Liver (tissue), 9 donors: ENCODE data around the gene CAGE1. TPM values are rescaled to one million over a fixed set of nuclear protein-coding genes. Genes with fewer than 3 reads are reported as not detected.
A peak's percentile ranks its signal among the peaks of the same experiment; 100 is the strongest.

Source experiments
- DNase-seq: peaks from one replicate; pipeline ENCODE4 v3.0.0-alpha.2; 2017; ENCODE audit warnings: low spot score
- H3K27ac ChIP-seq, 2 donors: one replicate each; pipeline ENCODE4 v1.7.0; 2013; ENCODE audit warnings: inconsistent platforms in 2 of 2, low read length in 2 of 2, control low read depth in 1 of 2, low read depth in 1 of 2, mild to moderate bottlenecking in 1 of 2
- H3K27me3 ChIP-seq, 4 donors: one replicate each; pipeline versions ENCODE4 v1.6.1 to v1.7.0; 2013; ENCODE audit warnings: low read length in 3 of 4, inconsistent platforms in 1 of 4, mild to moderate bottlenecking in 1 of 4, moderate library complexity in 1 of 4; ENCODE audit not compliant: control insufficient read depth in 4 of 4, insufficient read depth in 4 of 4
- H3K36me3 ChIP-seq, 4 donors: one replicate each; pipeline versions ENCODE4 v1.6.1 to v1.7.0; 2013; ENCODE audit warnings: low read length in 3 of 4, mild to moderate bottlenecking in 3 of 4, low read depth in 1 of 4, moderate library complexity in 1 of 4; ENCODE audit not compliant: control insufficient read depth in 4 of 4, insufficient read depth in 3 of 4
- H3K4me1 ChIP-seq, 4 donors: one replicate each; pipeline versions ENCODE4 v1.6.1 to v1.7.0; 2013; ENCODE audit warnings: low read length in 3 of 4, mild to moderate bottlenecking in 3 of 4, moderate library complexity in 1 of 4; ENCODE audit not compliant: control insufficient read depth in 4 of 4, insufficient read depth in 4 of 4
- H3K4me3 ChIP-seq, 3 donors: one replicate each; pipeline versions ENCODE4 v1.6.1 to v1.7.0; 2013; ENCODE audit warnings: low read length in 3 of 3, control low read depth in 1 of 3, low read depth in 1 of 3, mild to moderate bottlenecking in 1 of 3
- H3K9ac ChIP-seq, 2 donors: one replicate each; pipeline ENCODE4 v1.7.0; 2013; ENCODE audit warnings: low read length in 2 of 2, mild to moderate bottlenecking in 2 of 2, moderate library complexity in 2 of 2, control low read depth in 1 of 2, low read depth in 1 of 2
- H3K9me3 ChIP-seq, 4 donors: one replicate each; pipeline versions ENCODE4 v1.6.1 to v1.7.0; 2013; ENCODE audit warnings: low read length in 3 of 4; ENCODE audit not compliant: control insufficient read depth in 4 of 4
- CTCF ChIP-seq: fragments of 150-350 bp; IDR thresholded peaks from 2 replicates; pipeline ENCODE4 v1.5.1; 2017; ENCODE audit warnings: improper control_type of control experiment, low read depth, low read length; ENCODE audit not compliant: missing input control
- EGR1 ChIP-seq, 2 donors: IDR thresholded peaks; 2 replicates each; pipeline ENCODE4 v1.6.1; 2016 to 2018; ENCODE audit warnings: antibody characterized with exemption in 2 of 2, low read depth in 2 of 2
- FOXA1 ChIP-seq: IDR thresholded peaks from 2 replicates; pipeline ENCODE4 v1.6.1; 2016; ENCODE audit warnings: antibody characterized with exemption
- GABPA ChIP-seq, 2 donors: IDR thresholded peaks in 1 of 2; conservative IDR thresholded peaks in 1 of 2; 2 replicates each; pipeline ENCODE4 v1.6.1; 2016; ENCODE audit warnings: antibody characterized with exemption in 2 of 2, mild to moderate bottlenecking in 1 of 2, moderate library complexity in 1 of 2
- HNF4A ChIP-seq, 2 donors: conservative IDR thresholded peaks; 2 replicates each; pipeline ENCODE4 v1.6.1; 2016; ENCODE audit warnings: antibody characterized with exemption in 2 of 2, mild to moderate bottlenecking in 2 of 2
- HNF4G ChIP-seq: IDR thresholded peaks from 2 replicates; pipeline ENCODE4 v1.6.1; 2016; ENCODE audit warnings: antibody characterized with exemption
- JUND ChIP-seq, 2 donors: IDR thresholded peaks; 2 replicates each; pipeline ENCODE4 v1.6.1; 2016; ENCODE audit warnings: antibody characterized with exemption in 2 of 2
- MAX ChIP-seq: IDR thresholded peaks from 2 replicates; pipeline ENCODE4 v1.6.1; 2016; ENCODE audit warnings: antibody characterized with exemption
- NR2F2 ChIP-seq: IDR thresholded peaks from 2 replicates; pipeline ENCODE4 v1.6.1; 2016; ENCODE audit warnings: antibody characterized with exemption
- RAD21 ChIP-seq, 2 donors: IDR thresholded peaks; 2 replicates each; pipeline ENCODE4 v1.6.1; 2016; ENCODE audit warnings: antibody characterized with exemption in 2 of 2, mild to moderate bottlenecking in 2 of 2
- RXRA ChIP-seq, 2 donors: IDR thresholded peaks; 2 replicates each; pipeline ENCODE4 v1.6.1; 2017 to 2018; ENCODE audit warnings: antibody characterized with exemption in 2 of 2, mild to moderate bottlenecking in 1 of 2
- YY1 ChIP-seq: IDR thresholded peaks from 2 replicates; pipeline ENCODE4 v1.6.1; 2016; ENCODE audit warnings: antibody characterized with exemption, mild to moderate bottlenecking
- WGBS: extraction: QIAGEN DNeasy Blood & Tissue Kit; methylation state at CpG from one replicate; pipeline ENCODE4 v1.1.7; 2013; 5-methylcytosine and 5-hydroxymethylcytosine counted together
- polyA plus RNA-seq, 2 donors: library from polyadenylated mRNA; stranded (reverse) in 1 of 2; unstranded in 1 of 2; fragments of 200-250 nt in 1 of 2; fragments of >200 nt in 1 of 2; fragmentation: Nextera tagmentation in 1 of 2; extraction: Ambion mirVana in 1 of 2; gene quantifications; one replicate each; pipeline versions ENCODE4 v1.2.1 to v1.2.3, GENCODE V29; 2013 to 2015
- total RNA-seq, 2 donors: library from RNA; depleted of rRNA; stranded (reverse); fragments of >200 nt; gene quantifications; one replicate each; pipeline ENCODE4 v1.2.3, GENCODE V29; 2014
- TF ChIP-seq, protein P1 (sequence below): IDR thresholded peaks from 2 replicates; pipeline ENCODE4 v1.6.1; 2016; ENCODE audit warnings: antibody characterized with exemption
- TF ChIP-seq, protein P2 (sequence below): IDR thresholded peaks from 2 replicates; pipeline ENCODE4 v1.6.1; 2016; ENCODE audit warnings: antibody characterized with exemption
- TF ChIP-seq, protein P3 (sequence below): IDR thresholded peaks from 2 replicates; pipeline ENCODE4 v1.6.1; 2016; ENCODE audit warnings: antibody characterized with exemption, mild to moderate bottlenecking
- donor health status: healthy.
- donor health status: healthy.
- donor health status: healthy.
- donor health status: healthy.
- donor health status: healthy.

The CAGE1 gene
- total and polyA plus RNA-seq, 4 donors = 0.08 TPM; not detected in 3

GRCh38 chr6:7424058-7424457 lies 34.5 kb upstream of the CAGE1 start:
- DNase-seq = no peak
- peaks cover 5 to 18% (median 6%) of the 10 kb centered on the region in 4 donors for H3K4me1 ChIP-seq
- H3K9me3 ChIP-seq = no peaks in the 10 kb centered on the region
- no peak overlapping the region for H3K9ac ChIP-seq
- H3K4me3 ChIP-seq = no peak overlapping the region
- H3K27ac ChIP-seq = no peak overlapping the region
- no peaks in the 10 kb centered on the region for H3K27me3 ChIP-seq
- TF ChIP-seq GABPA (IDR thresholded peaks at IDR 0.05 in 1 of 2, conservative IDR thresholded peaks at IDR 0.05 in 1 of 2) = no peak
- peak in 1 of 2 donors; percentile 36 for TF ChIP-seq RXRA (IDR thresholded peaks at IDR 0.05)
- no peak for TF ChIP-seq YY1
- TF ChIP-seq HNF4A (conservative IDR thresholded peaks at IDR 0.05) = peak in 1 of 2 donors; percentile 35
- no peak for TF ChIP-seq EGR1 (IDR thresholded peaks at IDR 0.05; ENCODE audit: low read depth in 2 of 2)
- no peaks in the 10 kb centered on the region for H3K36me3 ChIP-seq
- WGBS = 66% methylated on average over 5 of the region's 5 CpGs

- Histone ChIP-seq H3K36me3 (peaks cover 0 to 3% (median 2%) of the 10 kb centered on the region in 4 donors), H3K4me3 (no peak overlapping the region), H3K27me3 (no peaks in the 10 kb centered on the region), H3K9me3 (no peaks in the 10 kb centered on the region), H3K4me1 (peaks cover 8 to 37% (median 21%) of the 10 kb centered on the region in 4 donors), H3K27ac (no peak overlapping the region), H3K9ac (no peak overlapping the region)
- TF ChIP-seq NR2F2 (no peak), EGR1 (IDR thresholded peaks at IDR 0.05; ENCODE audit: low read depth in 2 of 2) (no peak), HNF4G (no peak), GABPA (IDR thresholded peaks at IDR 0.05 in 1 of 2, conservative IDR thresholded peaks at IDR 0.05 in 1 of 2) (no peak), RXRA (IDR thresholded peaks at IDR 0.05) (no peak), RAD21 (IDR thresholded peaks at IDR 0.05) (no peak), JUND (IDR thresholded peaks at IDR 0.05) (no peak), YY1 (no peak), FOXA1 (no peak), CTCF (no peak), MAX (no peak)
- TF ChIP-seq, protein P1, sequence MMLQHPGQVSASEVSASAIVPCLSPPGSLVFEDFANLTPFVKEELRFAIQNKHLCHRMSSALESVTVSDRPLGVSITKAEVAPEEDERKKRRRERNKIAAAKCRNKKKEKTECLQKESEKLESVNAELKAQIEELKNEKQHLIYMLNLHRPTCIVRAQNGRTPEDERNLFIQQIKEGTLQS = no peak
- TF ChIP-seq, protein P2, sequence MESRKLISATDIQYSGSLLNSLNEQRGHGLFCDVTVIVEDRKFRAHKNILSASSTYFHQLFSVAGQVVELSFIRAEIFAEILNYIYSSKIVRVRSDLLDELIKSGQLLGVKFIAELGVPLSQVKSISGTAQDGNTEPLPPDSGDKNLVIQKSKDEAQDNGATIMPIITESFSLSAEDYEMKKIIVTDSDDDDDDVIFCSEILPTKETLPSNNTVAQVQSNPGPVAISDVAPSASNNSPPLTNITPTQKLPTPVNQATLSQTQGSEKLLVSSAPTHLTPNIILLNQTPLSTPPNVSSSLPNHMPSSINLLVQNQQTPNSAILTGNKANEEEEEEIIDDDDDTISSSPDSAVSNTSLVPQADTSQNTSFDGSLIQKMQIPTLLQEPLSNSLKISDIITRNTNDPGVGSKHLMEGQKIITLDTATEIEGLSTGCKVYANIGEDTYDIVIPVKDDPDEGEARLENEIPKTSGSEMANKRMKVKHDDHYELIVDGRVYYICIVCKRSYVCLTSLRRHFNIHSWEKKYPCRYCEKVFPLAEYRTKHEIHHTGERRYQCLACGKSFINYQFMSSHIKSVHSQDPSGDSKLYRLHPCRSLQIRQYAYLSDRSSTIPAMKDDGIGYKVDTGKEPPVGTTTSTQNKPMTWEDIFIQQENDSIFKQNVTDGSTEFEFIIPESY = no peak
- TF ChIP-seq, protein P3, sequence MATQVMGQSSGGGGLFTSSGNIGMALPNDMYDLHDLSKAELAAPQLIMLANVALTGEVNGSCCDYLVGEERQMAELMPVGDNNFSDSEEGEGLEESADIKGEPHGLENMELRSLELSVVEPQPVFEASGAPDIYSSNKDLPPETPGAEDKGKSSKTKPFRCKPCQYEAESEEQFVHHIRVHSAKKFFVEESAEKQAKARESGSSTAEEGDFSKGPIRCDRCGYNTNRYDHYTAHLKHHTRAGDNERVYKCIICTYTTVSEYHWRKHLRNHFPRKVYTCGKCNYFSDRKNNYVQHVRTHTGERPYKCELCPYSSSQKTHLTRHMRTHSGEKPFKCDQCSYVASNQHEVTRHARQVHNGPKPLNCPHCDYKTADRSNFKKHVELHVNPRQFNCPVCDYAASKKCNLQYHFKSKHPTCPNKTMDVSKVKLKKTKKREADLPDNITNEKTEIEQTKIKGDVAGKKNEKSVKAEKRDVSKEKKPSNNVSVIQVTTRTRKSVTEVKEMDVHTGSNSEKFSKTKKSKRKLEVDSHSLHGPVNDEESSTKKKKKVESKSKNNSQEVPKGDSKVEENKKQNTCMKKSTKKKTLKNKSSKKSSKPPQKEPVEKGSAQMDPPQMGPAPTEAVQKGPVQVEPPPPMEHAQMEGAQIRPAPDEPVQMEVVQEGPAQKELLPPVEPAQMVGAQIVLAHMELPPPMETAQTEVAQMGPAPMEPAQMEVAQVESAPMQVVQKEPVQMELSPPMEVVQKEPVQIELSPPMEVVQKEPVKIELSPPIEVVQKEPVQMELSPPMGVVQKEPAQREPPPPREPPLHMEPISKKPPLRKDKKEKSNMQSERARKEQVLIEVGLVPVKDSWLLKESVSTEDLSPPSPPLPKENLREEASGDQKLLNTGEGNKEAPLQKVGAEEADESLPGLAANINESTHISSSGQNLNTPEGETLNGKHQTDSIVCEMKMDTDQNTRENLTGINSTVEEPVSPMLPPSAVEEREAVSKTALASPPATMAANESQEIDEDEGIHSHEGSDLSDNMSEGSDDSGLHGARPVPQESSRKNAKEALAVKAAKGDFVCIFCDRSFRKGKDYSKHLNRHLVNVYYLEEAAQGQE = no peak
- 94% methylated on average over 3 of the region's 3 CpGs for WGBS
- no peak for DNase-seq
Measured at GRCh38 chr6:7421066-7421465, 31.5 kb upstream of the CAGE1 start.
